Frontal cortex (tissue), 4 donors: ENCODE measurements around the gene ATXN1. TPM values are rescaled to one million over a fixed set of nuclear protein-coding genes. Genes with fewer than 3 reads are reported as not detected.
A peak's percentile ranks its signal among the peaks of the same experiment; 100 is the strongest.

Experiments used
- DNase-seq, 2 donors: peaks; one replicate each; pipeline ENCODE4 v3.0.0; 2012; ENCODE audit warnings: low spot score in 2 of 2
- FAIRE-seq: peaks from 2 replicates; lab custom pipeline; 2012; peaks lifted over from hg19 to GRCh38; lab: Jason Lieb, UNC
- total RNA-seq: library from RNA; depleted of rRNA; stranded (reverse); fragments of >200 nt; gene quantifications from one replicate; pipeline ENCODE4 v1.2.3, GENCODE V29; 2014
- donor health status: control.
- donor health status: control.
- donor health status: control.

Gene ATXN1
- total RNA-seq, 1 donor from 2014 or later = 52.2 TPM

DNA sequence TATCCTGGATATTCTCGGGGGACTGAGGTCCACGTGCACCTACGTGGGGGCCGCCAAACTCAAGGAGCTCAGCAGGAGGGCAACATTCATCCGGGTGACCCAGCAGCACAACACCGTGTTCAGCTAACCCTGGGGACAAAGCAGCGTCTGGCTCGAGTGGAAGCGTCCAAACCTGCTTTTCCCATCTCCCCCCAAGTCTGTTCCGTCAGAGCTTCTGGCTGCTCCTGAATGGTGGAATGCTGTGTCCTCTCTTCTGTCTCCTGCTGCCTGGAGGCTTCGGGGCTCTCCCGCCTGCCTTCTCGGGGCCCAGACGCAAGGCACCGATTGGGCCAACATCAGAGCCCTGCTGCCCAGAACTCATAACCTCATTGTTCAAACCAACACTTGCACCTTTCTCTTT is 466.2 kb downstream of the ATXN1 start:
- no peak for FAIRE-seq
- DNase-seq = no peak

DNA sequence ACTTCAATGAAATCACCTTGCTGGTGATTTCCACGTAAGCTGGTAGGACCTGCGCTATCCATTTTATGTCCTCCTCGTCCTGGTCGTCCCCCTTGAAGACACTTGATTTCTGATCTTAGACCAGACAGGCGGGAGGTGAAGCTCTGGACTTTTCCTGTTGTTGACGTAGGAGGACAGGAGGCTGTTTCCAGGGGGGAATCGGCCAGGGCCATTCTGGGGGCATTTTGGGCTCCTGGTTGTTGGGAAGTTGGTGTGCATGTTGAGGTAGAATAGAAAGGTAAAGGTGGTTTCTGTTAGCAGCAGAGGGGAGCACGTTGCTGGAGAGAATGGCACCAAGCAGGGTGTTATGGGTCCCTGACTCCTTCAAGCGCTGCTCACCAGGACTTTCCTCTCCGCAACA is 466.9 kb downstream of the ATXN1 start:
- DNase-seq = no peak
- FAIRE-seq = no peak

DNA sequence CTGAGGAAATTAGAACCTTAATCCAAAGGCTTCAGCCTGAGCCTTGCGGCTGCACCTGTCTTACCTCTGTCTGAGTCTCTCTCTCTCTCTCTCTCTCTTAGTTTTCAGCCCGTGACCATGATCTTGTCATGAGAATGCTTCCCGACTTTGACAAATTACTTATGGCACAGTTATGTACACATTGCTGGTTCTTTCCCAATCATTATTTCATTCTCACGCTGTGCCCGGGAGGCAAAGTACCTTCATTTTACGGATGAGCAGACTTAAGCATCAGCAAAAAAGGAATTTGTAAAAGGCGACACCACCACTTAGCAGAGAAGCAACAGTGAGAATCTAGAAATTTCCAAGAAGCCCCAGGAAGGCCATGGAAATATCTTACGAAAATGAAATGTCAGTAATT is 468.3 kb downstream of the ATXN1 start:
- FAIRE-seq (no peak), DNase-seq (no peak)

DNA sequence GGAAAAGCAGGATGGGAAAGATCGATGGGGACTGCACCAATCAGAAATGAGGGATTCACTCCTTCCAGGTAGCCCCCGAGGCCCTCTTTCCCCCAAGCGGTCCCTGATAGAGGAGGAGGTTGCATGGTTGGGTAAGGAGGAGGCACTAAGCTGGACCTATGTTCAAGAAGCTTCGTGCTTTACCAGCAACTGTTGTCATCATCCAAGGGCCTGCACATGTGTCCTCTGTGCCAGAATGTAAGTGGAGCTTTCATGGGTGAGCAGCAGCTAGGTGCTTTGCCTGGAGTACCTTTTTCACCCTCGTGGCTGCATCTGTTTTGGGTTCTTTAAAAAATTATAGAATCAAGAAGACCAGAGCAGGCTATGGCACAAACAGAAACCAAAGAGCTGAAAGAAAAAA is 468.8 kb downstream of the ATXN1 start:
- no peak for FAIRE-seq

DNA sequence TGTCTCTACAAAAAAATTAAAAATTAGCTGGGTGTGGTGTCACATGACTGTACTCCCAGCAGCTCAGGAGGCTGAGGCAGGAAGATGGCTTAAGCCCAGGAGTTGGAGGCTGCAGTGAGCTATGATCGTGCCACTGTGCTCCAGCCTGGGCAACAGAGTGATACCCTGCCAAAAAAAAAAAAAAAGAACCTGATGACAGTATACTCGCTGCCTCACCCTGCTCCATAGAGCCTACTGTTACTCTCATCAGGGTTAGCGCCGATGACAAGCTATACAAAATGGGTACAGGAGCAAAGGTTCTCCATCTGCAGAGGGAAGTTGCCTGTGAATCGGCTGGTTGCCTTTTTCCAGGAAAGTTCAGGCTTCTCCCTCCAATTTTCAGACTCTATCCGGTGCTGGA is 469.5 kb downstream of the ATXN1 start:
- no peak for DNase-seq
- FAIRE-seq = no peak

More for the DNA sequence above, 468.8 kb downstream of the ATXN1 start:
- no peak for DNase-seq

DNA sequence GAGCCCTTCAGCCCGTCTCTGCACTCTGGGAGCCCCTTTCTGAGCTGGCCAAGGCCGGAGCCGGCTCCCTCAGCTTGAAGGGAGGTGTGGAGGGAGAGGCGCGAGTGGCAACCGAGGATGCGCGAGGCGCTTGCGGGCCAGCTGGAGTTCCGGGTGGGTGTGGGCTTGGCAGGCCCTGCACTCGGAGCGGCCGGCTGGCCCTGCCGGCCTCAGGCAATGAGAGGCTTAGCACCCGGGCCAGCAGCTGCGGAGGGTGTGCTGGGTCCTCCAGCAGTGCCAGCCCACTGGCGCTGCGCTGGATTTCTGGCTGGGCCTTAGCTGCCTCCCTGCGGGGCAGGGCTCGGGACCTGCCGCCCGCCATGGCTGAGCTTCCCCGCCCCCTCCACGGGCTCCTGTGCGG is 473.1 kb downstream of the ATXN1 start:
- no peak for FAIRE-seq

DNA sequence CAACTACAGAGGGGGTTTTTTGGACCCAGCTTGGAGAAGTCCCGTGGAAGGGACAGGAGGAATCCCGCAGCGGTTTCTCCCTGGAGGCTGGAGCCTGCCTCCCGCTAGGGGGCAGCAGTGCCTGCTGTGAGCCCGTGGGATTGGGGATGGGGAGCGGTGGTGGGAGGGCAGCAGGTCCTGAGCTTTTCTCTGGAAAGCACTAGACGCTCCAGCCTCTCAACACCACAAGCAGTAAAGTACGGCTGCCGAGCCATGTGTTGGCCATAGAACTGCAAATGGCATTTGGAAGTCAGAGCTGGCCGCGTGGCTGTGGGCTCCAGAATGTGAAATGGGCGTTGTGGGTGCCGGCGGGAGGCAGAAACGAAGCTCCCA is 475.1 kb downstream of the ATXN1 start:
- DNase-seq = peak; percentile 49 to 69

More for the DNA sequence above, 473.1 kb downstream of the ATXN1 start:
- DNase-seq = no peak

DNA sequence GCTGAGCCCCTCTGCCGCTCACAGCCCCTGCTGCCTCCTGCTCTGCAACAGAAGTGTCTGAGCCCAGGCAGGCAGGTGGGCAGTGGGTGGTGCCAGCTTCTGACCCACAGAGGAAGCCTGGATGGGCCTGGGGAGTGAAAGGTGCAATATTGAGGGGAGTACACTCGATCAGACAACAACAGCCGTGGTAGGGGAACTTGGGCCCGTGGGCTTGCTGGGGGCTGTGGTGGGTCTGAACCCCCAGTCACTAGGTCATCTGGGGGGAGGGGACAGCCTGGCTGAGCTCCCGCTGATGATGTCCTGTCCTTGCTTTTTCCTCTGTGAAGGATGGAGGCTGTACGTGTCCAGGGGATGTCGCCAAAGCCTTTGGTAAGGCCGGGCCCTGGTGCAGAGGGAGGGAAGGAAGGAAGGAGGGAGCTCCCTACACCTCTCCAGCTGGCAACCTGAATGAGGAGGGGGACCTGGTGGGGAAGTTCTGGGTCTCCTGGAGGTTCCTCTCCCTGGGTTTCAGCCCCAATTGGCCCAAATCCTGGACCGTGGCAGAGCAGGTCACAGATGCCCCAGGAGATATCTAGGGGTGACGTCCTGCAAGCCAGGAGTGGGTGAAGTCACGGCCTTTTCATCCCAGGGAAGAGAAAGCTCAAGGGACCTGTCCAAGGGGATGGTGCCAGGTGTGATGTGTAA is 475.7 kb downstream of the ATXN1 start:
- no peak for FAIRE-seq
- DNase-seq = no peak

More for the DNA sequence above, 475.1 kb downstream of the ATXN1 start:
- FAIRE-seq = no peak

DNA sequence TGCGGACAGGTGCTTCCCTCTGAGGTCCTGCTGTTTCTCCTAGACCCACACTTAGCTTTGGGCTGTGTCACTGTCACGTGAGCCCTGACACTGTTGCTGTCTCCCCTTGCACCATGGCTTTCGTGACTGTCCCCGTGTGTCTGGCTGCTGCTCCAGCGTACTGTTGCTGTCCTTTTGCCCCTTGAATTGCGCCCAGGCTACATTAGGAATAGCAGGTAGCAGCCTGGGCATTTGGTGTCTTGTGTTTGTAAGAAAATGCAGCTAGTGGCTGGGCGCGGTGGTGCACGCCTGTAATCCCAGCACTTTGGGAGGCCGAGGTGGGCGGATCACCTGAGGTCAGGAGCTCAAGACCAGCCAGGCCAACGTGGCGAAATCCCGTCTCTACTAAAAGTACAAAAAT is 476.8 kb downstream of the ATXN1 start:
- DNase-seq = no peak
- no peak for FAIRE-seq

DNA sequence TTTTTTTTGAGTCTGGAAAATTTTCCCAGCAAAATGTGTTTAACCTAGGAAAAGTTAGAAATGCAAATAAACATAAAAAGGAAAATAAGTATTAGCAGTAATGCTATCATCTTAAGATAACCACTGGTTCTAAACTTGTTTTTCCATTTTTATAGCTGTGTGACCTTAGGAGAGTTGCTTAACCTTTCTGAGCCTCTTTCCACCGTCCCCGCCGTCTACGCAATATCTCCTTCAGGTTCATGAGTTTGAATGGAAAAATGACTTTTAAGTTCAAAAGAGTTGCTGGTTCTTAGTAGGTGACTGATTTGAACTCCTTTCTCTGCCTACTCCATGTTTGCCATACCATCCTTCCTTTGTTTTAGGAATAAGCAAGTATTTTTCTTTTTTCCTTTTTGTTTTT is 478.9 kb downstream of the ATXN1 start:
- DNase-seq (no peak), FAIRE-seq (no peak)

DNA sequence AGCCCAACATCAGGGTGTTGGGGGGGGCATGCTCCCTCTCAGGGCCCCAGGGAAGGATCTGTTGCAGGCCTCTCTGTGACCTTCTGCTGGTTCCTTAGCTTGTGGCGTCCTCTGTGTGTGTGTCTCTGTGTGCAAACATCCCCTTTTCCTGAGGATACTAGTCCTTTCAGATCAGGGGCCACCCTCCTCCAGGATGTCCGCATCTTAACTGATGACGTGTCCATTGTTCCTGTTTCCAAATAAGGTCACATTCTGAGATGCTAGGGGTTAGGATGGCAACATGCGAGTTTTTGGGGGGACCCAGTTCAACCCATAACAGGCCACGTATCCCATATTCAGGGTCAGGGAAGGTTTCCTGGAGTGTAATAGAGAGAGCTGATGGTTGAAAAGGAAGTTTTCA is 482.0 kb downstream of the ATXN1 start:
- FAIRE-seq = no peak
- no peak for DNase-seq

DNA sequence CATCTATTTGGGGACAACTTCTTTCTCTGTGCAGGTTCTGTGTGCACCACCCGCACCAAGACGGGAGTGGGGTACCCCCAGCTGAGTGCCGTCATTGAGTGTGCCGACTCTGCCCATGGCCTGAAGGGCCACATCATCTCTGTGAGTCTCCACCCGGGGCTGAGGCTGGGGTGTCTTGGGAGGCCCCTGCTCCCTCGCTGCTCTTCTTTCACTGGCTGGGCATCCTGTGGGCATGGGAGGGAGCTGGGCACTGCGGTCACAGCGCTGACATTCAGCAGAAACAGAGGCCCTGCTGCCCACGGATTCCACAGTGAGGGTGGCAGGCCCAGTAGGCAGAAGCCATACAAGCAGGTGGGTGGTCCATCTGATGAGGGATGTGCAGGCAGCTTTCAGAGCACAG is 482.5 kb downstream of the ATXN1 start:
- no peak for DNase-seq
- FAIRE-seq = no peak

DNA sequence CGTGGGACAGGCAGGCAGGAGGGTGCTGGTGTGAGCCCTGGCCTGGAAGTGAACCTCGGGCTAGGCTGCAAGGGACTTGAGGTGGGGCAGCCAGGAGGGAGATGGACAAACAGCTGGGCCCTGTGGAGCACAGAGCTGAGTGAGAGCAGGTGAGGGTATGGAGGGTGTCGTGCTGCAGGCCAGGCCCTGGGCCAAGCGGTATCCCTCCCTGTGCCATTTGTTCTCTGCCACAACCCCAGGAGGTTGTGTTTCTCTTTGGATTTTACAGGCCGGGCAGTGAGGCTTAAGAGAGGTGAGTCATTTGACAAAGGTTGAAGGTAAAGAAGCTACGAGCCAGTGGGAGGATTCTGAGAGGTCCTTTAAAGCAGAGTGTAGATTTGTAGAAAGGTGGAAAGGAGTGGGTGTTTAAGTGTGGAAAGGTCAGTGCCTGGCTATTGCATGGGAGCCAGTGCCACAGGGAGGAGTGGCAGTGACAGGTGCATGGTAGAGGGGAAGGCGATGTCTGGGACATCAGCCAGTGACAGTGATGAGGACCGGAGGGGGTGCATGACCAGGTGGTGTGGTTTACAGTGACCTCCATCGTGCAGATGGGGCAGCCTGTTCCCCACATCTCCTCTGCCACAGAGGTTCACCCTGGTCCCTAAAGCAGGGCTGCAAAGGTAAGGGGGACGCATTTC is 483.1 kb downstream of the ATXN1 start:
- DNase-seq (no peak), FAIRE-seq (no peak)

DNA sequence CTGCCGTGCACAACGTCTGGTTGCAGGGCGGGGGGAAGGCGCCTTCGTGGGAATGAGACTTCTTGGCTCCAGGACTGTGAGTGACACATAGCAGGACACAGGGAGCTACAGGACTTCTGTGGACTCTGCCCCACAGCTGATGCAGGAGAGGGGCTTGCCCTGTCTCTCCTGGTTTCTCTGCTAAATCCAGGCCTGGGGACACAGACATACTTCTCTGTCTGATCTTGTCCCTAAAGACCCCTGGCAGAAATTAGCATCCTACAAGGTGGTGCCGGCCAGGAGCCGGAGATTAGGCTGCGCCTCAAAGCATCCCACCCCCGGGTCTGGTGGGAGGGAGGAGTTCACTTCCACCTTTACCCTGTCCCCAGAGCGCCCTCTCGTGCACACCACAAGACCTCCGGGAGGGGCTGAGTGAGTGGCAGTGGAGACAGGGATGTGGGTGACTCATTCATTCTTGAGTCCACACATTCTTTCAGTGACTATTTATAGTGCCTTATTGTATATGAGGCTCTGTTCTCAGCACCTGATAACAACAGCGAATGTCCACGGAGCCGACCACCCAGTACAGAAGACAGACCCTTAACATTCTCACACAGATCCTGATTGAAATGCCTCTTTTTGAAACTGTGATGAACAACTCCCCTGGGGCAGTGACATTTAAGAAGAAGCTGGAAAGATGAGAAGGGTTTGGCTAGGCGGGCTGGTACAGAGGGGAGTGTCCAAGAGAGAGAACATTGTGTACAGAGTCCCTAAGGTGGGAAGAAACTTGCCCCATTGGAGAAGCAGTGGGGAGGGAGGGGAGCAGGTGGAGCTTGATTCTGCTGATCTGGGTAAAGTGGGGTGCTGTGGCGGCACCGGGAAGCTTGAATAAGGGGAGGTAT is 483.9 kb downstream of the ATXN1 start:
- DNase-seq (peak in 1 of 2 donors; percentile 35), FAIRE-seq (no peak)

DNA sequence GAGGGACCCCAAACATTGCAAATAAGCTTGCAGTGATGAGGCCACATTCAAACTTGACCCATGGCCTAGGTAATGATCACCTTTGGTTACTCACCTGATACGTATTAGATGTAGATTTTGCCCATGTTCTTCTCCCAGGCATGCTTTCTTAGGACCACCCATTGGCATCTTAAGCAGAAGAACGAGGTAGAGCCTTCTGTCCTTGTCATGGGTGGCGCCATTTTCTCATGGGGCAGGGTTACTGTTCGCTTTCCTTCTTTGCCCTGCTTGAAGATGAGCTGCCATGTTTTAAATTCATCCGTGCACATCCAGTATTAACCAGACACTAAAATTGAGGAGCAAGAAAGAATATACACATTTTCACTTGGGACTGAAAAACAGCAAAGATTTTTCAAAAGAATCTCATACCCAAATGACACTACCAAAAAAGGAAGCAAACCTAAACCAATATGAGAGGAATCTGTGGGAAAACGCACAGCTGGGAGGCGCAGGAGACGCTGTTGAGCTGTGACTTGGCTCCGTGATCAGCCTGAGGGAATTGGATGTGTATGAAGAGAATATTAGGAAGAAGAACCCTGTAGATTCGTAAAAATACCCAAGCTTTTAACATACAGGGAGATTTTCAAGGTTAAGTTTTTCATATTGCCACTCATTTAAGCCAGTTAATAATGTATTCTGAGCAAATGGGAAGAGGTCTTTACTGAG is 486.2 kb downstream of the ATXN1 start:
- FAIRE-seq = no peak
- no peak for DNase-seq

DNA sequence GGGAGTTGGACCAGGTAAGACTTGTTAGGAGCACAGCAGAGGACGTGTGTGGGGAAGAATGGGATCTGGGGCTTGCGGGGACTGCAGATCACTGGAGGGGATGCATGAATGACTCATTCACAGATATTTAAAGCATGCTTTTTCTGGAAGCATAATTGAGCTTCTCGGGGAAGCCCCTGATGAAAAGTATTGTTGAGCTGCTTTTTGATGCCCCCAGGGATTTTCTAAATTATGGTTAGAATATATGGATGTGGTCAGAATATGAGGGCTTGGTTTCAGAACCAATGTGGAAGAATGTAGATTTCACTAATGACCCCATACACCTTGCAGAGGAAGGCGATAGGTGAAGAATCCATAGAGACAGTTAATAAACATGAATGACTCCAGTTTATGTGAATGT is 486.8 kb downstream of the ATXN1 start:
- FAIRE-seq = no peak
- DNase-seq = no peak

DNA sequence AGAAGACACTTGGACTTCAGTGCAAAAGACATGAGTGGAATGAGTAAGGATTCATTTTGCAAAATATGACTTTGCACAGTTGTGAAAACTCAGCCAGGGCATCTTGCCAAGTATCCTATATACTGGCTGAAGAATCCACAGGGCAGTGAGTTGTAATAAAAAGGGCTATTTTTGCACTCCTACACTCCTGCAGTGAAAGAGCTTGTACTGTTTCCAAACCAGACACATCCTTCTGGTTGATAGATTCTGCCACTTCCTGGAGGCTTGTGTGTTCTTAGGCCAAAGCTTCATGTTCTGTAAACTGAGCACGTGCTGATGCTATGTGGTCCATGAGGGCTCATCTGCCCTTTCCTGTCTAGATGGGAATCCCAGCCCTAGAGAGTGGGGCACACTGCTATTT is 488.0 kb downstream of the ATXN1 start:
- FAIRE-seq = no peak
- DNase-seq = no peak

DNA sequence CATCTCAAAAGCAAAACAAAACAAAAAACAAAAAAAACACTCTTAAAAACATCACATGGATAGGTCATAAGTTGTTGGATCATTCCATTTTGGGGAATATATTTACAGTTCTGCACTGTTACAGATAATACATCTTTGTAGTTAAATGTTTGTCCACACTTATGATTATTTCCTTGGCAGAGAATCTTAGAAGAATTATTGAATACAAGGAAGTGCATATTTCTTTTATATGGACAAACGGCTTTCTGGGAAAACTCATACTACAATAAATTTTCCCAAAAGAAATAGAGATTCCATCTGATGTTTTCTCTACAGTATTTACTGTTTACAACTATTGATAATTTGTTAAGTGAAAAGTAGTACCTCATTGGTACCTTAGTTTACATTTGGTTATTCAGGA is 489.1 kb downstream of the ATXN1 start:
- FAIRE-seq (no peak), DNase-seq (no peak)

DNA sequence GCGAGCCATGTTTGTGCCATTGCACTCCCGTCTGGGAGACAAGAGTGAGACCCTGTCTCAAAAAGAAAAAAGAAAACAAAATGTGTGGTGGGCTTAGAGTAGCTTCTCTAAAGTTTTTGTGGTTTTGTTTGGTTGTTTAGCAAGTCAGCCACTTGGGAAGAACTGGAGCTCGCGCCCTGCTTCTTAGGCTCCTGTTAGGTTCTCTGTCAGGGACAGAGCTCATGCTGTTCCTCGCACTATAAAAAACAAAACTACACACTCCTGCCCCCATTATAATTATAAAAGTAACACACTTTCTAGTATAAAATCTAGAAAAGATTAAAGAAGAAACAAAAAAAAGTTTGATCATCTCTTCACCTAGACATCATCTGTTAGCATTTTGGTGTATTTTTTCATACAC is 489.8 kb downstream of the ATXN1 start:
- FAIRE-seq (no peak), DNase-seq (no peak)

DNA sequence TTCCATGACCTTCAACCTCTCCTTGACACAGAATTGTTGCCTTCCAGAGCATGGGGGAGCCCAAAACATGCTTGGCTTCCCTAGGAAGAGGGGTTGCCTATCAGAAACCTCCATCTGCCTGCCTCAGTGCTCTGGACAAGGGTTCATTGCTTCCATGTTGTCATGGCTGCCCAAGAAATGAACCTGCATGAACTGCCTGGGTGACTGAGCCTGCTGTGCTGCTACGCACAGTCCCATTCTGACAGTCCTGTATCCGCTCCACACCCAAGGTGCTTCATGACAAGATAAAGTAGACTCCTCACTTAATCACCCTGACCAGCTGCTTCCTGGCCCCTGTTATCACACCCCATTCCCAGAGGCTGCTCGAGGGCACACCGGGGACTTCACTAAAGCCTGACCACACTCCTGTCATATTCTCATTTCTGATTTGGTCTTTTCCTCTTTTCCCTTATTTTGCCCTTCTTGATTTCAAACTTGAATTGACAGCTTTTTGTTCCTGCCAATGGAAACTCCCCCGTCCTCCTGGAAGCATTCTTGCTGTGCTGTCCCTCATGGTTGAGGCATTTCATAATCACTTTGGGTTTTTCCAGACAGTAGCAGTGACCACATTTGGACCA is 491.0 kb downstream of the ATXN1 start:
- DNase-seq (no peak), FAIRE-seq (no peak)
